Osteoblast (primary cell): ENCODE measurements around the gene RIC8A. TPM values are rescaled to one million over a fixed set of nuclear protein-coding genes. Genes with fewer than 3 reads are reported as not detected.
"Not testable (repeated sequence)": the region's sequence is repeated elsewhere in the genome, so short reads cannot be mapped to it uniquely, and the experiment has no call there.

Experiments
- DNase-seq: peaks from one replicate; pipeline ENCODE4 v3.0.0; 2011; ENCODE audit warnings: low spot score, mixed read lengths; ENCODE audit not compliant: insufficient read length; ENCODE audit errors: missing footprints
- H2AFZ ChIP-seq: 2 replicates; pipeline ENCODE4 v1.6.0; 2011; ENCODE audit warnings: mild to moderate bottlenecking, low read length
- H3K27ac ChIP-seq: 2 replicates; pipeline ENCODE4 v1.5.1; 2011; ENCODE audit warnings: mild to moderate bottlenecking, low read depth, low read length, moderate library complexity
- H3K27me3 ChIP-seq: 2 replicates; pipeline ENCODE4 v1.6.0; 2012; ENCODE audit warnings: mild to moderate bottlenecking, control low read depth, inconsistent platforms, low read length, moderate library complexity; ENCODE audit not compliant: insufficient read depth
- H3K36me3 ChIP-seq: 2 replicates; pipeline ENCODE4 v1.5.1; 2011; ENCODE audit warnings: mild to moderate bottlenecking, low read length, control low read depth, moderate library complexity; ENCODE audit not compliant: insufficient read depth
- H3K4me1 ChIP-seq: 2 replicates; pipeline ENCODE4 v1.5.1; 2011; ENCODE audit warnings: mild to moderate bottlenecking, low read length, control low read depth, moderate library complexity; ENCODE audit not compliant: insufficient read depth
- H3K4me2 ChIP-seq: 2 replicates; pipeline ENCODE4 v1.6.0; 2011; ENCODE audit warnings: mild to moderate bottlenecking, low read length; ENCODE audit not compliant: insufficient read depth
- H3K4me3 ChIP-seq: fragments of 200-600 bp; sonication (generic); 3 replicates; pipeline ENCODE4 v1.5.1; 2012; ENCODE audit warnings: mild to moderate bottlenecking, low read length, inconsistent platforms; ENCODE audit not compliant: insufficient read depth
- H3K79me2 ChIP-seq: 2 replicates; pipeline ENCODE4 v1.6.0; 2012; ENCODE audit warnings: mild to moderate bottlenecking, low read length, control low read depth, inconsistent platforms; ENCODE audit not compliant: insufficient read depth
- H3K9me3 ChIP-seq: 2 replicates; pipeline ENCODE4 v1.5.1; 2011; ENCODE audit warnings: low read depth, low read length, control low read depth
- H4K20me1 ChIP-seq: 2 replicates; pipeline ENCODE4 v1.6.0; 2012; ENCODE audit warnings: mild to moderate bottlenecking, low read length, control low read depth; ENCODE audit not compliant: insufficient read depth
- CTCF ChIP-seq: IDR thresholded peaks from 2 replicates; pipeline ENCODE4 v1.5.1; 2011; ENCODE audit warnings: mild to moderate bottlenecking, low read depth, low read length, moderate library complexity; ENCODE audit errors: extremely low read depth
- total RNA-seq: library from RNA; depleted of rRNA; stranded (reverse); fragments of >200 nt; gene quantifications from 2 replicates; pipeline ENCODE4 v1.2.3, GENCODE V29; 2012

RIC8A gene
- total RNA-seq, 1 donor, result 134 TPM

- Histone ChIP-seq H3K79me2 (peaks cover 29% of the 10 kb centered on the region), H3K4me3 (no peak overlapping the region), H2AFZ (no peak overlapping the region), H3K4me2 (no peak overlapping the region), H3K9me3 (no peaks in the 10 kb centered on the region), H3K36me3 (peaks cover 47% of the 10 kb centered on the region), H3K27me3 (no peaks in the 10 kb centered on the region), H3K4me1 (peaks cover 6% of the 10 kb centered on the region), H3K27ac (no peak overlapping the region), H4K20me1 (peaks cover 31% of the 10 kb centered on the region)
- peak; percentile 65 for DNase-seq
- no peak for TF ChIP-seq CTCF
Measured at GRCh38 chr11:215581-216037, 8.1 kb downstream of the RIC8A start.

- H3K4me3 ChIP-seq, result no peak overlapping the region
- H3K27ac ChIP-seq, result no peak overlapping the region
- no peak overlapping the region for H2AFZ ChIP-seq
- DNase-seq, result peak; percentile 77
- no peak overlapping the region for H3K4me2 ChIP-seq
- H3K9me3 ChIP-seq, result no peaks in the 10 kb centered on the region
- H3K27me3 ChIP-seq, result no peaks in the 10 kb centered on the region
- no peak for TF ChIP-seq CTCF
- peaks cover 40% of the 10 kb centered on the region for H3K36me3 ChIP-seq
- no peaks in the 10 kb centered on the region for H3K4me1 ChIP-seq
- peaks cover 22% of the 10 kb centered on the region for H3K79me2 ChIP-seq
- H4K20me1 ChIP-seq, result peaks cover 24% of the 10 kb centered on the region
Measured at GRCh38 chr11:216081-216974, 8.8 kb downstream of the RIC8A start.

GRCh38 chr11:217704-218103 lies 10.2 kb downstream of the RIC8A start:
- H3K4me1 ChIP-seq, result no peaks in the 10 kb centered on the region
- peaks cover 27% of the 10 kb centered on the region for H3K36me3 ChIP-seq
- H3K27me3 ChIP-seq, result no peaks in the 10 kb centered on the region
- H3K9me3 ChIP-seq, result no peaks in the 10 kb centered on the region
- no peak for TF ChIP-seq CTCF
- H3K79me2 ChIP-seq, result peaks cover 8% of the 10 kb centered on the region
- H3K4me3 ChIP-seq, result no peak overlapping the region
- peaks cover 10% of the 10 kb centered on the region for H4K20me1 ChIP-seq
- no peak overlapping the region for H2AFZ ChIP-seq
- no peak overlapping the region for H3K27ac ChIP-seq
- no peak for DNase-seq
- no peak overlapping the region for H3K4me2 ChIP-seq

- H3K4me2 ChIP-seq, result no peak overlapping the region
- H2AFZ ChIP-seq, result no peak overlapping the region
- DNase-seq, result peak; percentile 63
- no peaks in the 10 kb centered on the region for H3K27me3 ChIP-seq
- no peak overlapping the region for H3K4me3 ChIP-seq
- no peaks in the 10 kb centered on the region for H3K4me1 ChIP-seq
- no peak overlapping the region for H3K27ac ChIP-seq
- no peaks in the 10 kb centered on the region for H3K9me3 ChIP-seq
- H3K79me2 ChIP-seq, result no peaks in the 10 kb centered on the region
- peaks cover 14% of the 10 kb centered on the region for H3K36me3 ChIP-seq
- TF ChIP-seq CTCF, result no peak
- peaks cover 8% of the 10 kb centered on the region for H4K20me1 ChIP-seq
Measured at GRCh38 chr11:218815-219593, 11.5 kb downstream of the RIC8A start.

GRCh38 chr11:220641-221215 lies 13.2 kb downstream of the RIC8A start:
- not testable (repeated sequence) for DNase-seq, H3K36me3 ChIP-seq, H3K4me1 ChIP-seq, H3K27ac ChIP-seq, H3K79me2 ChIP-seq, H4K20me1 ChIP-seq, H3K4me2 ChIP-seq, H2AFZ ChIP-seq, H3K9me3 ChIP-seq, H3K27me3 ChIP-seq, H3K4me3 ChIP-seq
